Urinary bladder (tissue), 2 donors: ENCODE data around the gene SYTL4. TPM values are rescaled to one million over a fixed set of nuclear protein-coding genes. Genes with fewer than 3 reads are reported as not detected.

ENCODE experiments used
- polyA plus RNA-seq: library from polyadenylated mRNA; stranded (reverse); fragments of 200-250 nt; gene quantifications from one replicate; pipeline ENCODE4 v1.2.3, GENCODE V29; 2013
- total RNA-seq: library from RNA; depleted of rRNA; stranded (reverse); fragments of >200 nt; gene quantifications from one replicate; pipeline ENCODE4 v1.2.3, GENCODE V29; 2014
- donor health status: healthy.

SYTL4 gene
- total and polyA plus RNA-seq, 2 donors: 12.5 to 18.5 TPM

Other genes starting within 250 kb of the SYTL4 start
- gene TNMD, start 147.2 kb downstream of the SYTL4 start, total RNA-seq: 4.3 TPM
- gene TNMD, start 147.2 kb downstream of the SYTL4 start, polyA plus RNA-seq: 0.23 TPM
- gene TSPAN6, start 95.3 kb downstream of the SYTL4 start, total RNA-seq: 76.8 TPM
- gene TSPAN6, start 95.3 kb downstream of the SYTL4 start, polyA plus RNA-seq: 22.6 TPM
- gene SRPX2, start 87.9 kb downstream of the SYTL4 start, total RNA-seq: 27.1 TPM
- gene SRPX2, start 87.9 kb downstream of the SYTL4 start, polyA plus RNA-seq: 26.4 TPM
- 10.4 TPM for gene CSTF2, start 88.3 kb upstream of the SYTL4 start, total RNA-seq
- 8.6 TPM for gene CSTF2, start 88.3 kb upstream of the SYTL4 start, polyA plus RNA-seq
- gene NOX1, start 142.2 kb upstream of the SYTL4 start, total RNA-seq: 1.3 TPM
- gene NOX1, start 142.2 kb upstream of the SYTL4 start, polyA plus RNA-seq: 0.61 TPM
- gene XKRX, start 196.8 kb upstream of the SYTL4 start, total RNA-seq: 0.63 TPM
- 0.30 TPM for gene XKRX, start 196.8 kb upstream of the SYTL4 start, polyA plus RNA-seq
- gene ARL13A, start 237.6 kb upstream of the SYTL4 start, total RNA-seq: not detected
- not detected for gene ARL13A, start 237.6 kb upstream of the SYTL4 start, polyA plus RNA-seq